GM18505 (cell line): ENCODE results near the gene MLC1.
"Not testable (repeated sequence)": the region's sequence is repeated elsewhere in the genome, so short reads cannot be mapped to it uniquely, and the experiment has no call there.

Experiments used
- ATAC-seq: cut with Tn5 transposase; IDR thresholded peaks from one replicate; pipeline ENCODE4 v1.9.1; 2021; ENCODE audit not compliant: unreplicated experiment
- POLR2A ChIP-seq: IDR thresholded peaks from 4 replicates; pipeline ENCODE4 v1.6.1; 2011; ENCODE audit warnings: borderline replicate concordance; ENCODE audit not compliant: insufficient read depth, insufficient read length; ENCODE audit errors: extremely low read depth

The MLC1 gene

DNA sequence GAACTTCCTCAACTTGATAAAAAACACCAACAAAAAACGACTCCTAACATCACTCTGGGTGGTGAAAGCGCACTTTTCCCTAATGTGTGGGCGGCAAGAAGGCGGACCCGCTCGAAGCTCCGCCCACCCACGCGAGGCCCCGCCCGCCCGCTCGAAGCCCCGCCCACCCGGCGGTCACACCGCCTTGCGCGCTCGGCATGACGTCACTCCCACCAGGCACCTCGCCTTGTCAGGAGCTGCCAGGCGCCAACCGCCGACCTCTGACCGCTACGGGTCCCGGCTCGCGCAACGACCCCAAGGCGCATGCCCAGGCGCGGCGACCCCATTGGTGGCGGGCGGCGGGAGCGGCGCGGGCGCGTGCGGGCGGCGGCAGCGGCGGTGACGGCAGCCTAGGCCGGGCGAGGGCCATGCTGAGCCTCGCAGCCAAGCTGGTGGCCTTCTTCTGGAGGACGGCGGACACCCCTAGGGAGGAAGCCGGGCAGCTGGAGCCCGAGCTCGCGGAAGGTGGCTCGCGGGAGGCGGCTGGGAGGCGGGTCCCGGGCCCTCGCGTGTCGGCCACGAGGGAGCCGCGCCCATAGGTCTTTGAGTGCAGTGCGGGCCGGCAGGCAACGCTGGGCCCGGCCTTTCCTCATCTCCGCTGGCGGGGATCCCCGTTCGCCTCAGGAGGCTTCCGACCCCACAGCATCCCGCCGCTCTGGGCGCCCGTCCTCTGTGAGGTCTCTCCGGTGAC is 4.6 kb upstream of the MLC1 start, which contains the start of gene MOV10L1:
Gene MOV10L1, plus strand, starts transcription at position 325 of the 730 bp plus-strand sequence. Its CDS starts 83 bp downstream, at position 408.
- ATAC-seq: no peak
- no peak for TF ChIP-seq POLR2A

DNA sequence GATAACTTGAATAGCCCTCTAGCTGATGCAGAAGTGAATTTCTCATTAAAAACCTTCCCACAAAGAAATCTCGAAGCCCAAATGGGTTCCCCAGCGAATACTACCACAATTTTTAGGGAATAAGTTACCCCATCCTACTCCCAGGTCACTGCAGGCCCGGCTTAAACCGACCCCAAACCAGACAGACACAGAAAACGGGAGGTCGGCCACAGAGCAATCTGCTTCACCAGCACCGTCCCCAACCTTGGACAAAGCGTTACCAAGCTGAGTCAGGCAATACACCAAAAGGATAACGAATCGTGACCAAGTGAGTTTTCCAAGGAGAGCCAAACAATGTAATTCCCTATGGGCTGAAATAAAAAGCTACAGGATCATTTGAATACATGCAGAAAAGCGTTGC is 4.0 kb upstream of the MLC1 start:
- TF ChIP-seq POLR2A: no peak
- no peak for ATAC-seq

DNA sequence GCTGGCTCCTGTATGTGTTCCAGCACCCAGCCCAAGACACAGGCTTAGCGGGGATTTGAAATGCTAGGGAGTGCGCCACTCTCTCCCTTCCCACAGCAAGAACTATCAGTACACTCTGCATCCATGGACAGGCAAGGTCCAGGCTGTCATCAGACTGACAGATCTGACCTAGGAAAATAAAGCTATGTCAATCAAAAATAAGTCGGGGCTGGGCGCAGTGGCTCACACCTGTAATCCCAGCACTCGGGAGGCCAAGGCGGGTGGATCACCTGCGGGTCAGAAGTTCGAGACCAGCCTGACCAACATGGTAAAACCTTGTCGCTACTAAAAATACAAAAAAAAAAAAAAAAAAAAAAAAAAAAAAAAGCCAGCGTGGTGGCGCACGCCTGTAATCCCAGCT is 2.9 kb upstream of the MLC1 start:
- TF ChIP-seq POLR2A: no peak
- no peak for ATAC-seq

DNA sequence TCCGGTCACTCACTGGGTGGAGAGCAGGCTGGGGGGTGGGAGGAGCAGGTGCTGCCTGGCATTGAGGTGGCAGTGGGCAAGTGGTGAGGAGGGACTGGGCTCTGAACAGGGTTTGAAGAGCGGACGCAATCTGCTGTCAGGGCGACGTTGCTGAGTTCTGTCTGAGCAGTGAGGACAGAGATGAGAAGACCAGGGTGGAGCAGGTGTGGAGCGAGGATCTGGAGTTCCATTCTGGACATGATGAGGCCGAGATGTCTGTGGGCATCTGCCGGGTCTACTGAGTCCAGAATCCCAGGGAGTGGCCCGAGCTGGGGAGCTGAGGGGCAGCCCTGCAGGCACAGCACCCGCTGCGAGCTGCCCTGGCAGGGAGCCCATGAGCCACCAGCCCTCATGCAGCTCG is 2.4 kb upstream of the MLC1 start:
- no peak for ATAC-seq
- no peak for TF ChIP-seq POLR2A

DNA sequence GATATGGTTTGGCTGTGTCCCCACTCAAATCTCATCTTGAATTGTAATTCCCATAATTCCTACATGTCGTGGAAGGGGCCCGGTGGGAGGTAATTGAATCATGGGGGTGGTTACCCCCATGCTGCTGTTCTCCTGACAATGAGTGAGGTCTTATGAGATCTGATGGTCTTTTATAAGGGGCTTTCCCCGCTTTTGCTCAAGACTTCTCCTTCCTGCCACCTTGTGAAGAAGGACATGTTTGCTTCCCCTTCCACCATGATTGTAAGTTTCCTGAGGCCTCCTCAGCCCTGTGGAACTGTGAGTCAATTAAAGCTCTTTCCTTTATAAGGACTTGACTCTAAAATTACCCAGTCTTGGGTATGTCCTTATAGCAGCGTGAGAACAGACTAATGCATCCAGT is 1.7 kb upstream of the MLC1 start:
- ATAC-seq: not testable (repeated sequence)

DNA sequence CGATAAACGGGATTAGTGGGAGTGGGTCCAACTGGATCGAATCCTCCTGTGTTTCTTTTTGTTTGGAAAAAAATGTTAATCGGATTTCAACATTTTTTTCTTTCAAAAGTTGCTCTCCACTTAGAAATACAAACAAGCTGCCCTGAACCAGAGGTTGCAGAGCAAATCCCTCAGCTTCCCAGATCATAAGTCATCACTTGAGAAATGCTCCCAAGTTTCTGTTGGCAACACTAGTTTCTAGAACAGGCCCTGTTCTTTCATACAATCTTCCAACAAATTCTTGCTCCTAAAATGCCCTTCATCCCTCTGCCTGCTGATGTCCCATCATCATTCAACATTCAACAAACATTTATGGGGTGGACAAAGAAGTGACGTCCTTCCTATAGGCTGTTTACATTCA is 1.3 kb upstream of the MLC1 start:
- ATAC-seq: no peak
- no peak for TF ChIP-seq POLR2A

DNA sequence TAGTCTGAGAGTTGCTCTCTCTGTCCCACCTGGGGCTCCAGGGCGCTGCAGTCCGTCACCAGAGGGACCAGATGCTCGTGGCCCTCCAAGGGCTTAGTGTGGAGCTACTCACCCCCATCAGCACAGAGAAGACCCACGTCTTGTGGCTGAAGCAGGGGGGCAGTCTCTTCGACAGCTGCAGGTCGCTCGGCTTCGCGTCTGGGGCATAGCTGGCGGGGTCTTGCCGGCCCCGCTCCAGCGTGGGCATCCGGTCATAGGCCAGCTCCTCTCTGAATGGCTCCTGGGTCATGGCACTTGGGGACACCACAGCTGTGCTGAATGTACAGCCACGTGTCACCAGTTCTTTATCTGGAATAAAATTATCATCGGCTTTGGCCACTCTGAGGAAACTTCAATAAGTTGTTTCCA is 608 bp downstream of the MLC1 start:
- TF ChIP-seq POLR2A: no peak
- ATAC-seq: no peak

DNA sequence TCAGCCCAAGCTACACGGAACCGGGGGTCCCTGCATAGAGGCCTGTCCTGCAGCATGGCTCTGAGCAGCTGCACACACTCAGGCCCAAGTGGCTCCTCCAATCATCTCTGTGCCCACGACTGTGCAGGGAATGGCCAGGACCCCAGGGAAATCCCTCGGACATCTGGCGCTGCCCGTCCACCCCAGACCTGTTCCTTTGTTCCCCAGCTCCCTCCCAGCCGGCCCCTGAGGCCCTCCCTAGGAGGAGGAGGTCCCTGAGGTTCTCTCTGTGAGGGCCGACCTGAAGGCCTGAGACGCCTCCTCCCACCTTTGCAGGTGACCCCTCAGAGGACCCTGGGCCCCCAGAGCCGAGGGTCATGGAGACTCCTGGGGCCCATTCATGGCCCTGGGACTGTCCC is 1.1 kb downstream of the MLC1 start:
- no peak for ATAC-seq
- no peak for TF ChIP-seq POLR2A

DNA sequence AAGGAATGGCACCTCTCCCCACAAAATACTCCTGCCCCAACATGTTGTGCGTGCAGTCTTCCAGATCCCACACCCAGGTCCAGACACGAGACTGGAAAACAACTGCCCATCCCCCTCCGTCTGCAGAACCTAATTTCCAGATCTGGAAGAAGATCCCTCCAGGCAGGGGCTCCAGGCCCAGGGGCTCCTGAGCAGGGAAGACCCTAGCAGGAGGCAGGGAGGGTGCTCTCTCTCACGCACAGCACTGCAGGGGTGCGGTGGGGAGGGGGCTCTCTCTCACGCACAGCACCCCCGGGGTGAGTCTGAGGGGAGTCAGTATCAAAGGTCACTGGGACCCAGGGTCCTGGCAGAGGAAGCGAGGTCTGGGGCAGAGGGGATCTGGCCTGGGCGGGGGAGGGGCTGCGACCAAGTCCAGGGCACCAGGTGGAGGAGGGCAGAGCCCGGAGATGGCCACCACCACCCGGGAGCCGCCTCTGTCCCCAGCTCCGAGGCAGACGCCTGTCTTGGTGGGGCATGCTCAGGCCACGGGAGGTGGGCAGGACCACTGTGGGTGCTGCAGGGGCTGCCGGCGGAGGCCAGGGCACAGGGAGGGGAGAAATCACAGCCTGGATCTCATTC is 1.7 kb downstream of the MLC1 start:
- no peak for TF ChIP-seq POLR2A
- no peak for ATAC-seq

DNA sequence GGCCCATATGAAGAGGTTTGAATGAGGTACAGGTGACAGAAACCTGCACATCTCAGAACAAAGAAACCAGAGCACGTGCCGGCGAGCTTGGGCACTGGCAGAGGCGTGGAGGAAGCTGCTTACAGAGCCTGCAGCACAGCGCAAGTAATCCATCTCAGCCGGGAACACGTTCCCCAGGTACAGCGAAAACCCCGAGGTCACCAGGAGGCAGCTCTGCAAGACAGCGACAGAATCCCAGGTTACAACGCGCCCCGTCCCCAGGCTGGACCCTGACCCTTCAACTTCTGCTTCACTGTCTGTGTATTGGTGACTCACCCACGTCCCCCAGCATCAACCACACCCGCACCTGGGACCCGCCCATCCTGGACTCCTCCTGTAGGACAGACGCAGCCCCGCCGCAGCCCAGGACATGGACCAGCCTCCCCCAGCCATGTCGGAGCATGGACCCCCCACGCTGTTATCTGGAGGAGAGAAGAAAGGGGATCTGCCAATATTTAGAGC is 2.2 kb downstream of the MLC1 start:
- TF ChIP-seq POLR2A: no peak
- ATAC-seq: no peak

DNA sequence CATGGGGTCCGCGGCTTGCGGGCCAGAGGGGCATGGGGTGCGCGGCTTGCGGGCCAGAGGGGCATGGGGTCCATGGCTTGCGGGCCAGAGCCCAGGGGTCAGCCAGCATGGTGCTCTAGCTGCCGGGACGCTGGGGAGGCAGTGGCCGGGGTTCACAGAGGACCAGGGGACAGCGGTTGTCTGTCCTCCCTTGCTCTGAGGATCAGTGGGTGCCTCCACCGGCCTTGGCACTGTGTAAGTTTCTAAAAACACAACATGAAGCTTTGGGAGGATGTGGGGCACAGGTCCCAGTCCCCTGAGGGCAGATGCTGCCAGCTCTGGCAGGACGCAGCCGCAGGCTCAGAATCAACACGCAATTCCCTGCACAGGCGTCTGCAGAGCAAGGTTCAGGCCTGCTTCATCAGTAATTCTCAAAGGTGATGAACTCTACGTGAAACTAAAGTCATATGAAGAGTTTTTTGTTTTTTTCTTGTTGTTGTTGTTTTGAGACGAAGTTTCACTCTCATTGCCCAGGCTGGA is 3.0 kb downstream of the MLC1 start:
- ATAC-seq: no peak

DNA sequence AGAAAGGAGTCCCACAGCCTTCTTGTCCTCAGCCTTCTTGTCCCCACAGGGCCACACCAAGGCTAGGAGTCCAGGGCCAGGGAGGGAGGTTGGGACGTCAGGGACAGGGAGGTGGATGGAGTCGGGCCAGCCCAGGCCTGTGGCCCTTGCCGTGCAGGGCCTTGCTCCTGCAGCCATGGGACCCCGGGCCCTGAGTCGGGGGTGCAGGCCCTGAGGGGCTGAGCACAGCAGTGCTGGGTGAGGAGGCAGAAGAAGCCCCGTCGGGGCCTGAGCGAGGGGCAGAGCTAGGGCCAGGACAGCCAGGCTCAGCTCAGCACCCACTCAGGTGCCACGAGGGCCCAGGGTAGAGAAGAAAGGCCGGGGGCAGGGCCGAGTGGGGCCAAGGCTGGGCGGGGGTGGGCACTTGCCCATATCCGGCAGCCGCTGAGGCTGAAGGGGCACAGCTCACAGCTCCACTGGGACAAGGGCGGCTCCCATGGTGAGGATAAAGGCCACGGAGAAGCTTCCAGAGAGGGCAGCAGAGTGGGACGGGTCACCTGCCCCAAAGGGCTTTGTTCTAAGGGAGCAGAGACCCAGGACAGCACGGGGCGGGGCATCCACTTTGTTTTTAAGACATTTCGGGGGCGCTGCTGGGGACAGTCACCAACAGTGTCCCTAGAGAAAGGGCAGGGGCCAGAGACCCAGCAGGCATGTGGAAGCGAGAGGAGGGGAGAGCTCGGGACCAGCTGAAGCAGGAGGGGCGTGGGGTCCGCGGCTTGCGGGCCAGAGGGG is 3.6 kb downstream of the MLC1 start:
- ATAC-seq: no peak
- TF ChIP-seq POLR2A: no peak

More for the DNA sequence above, 3.0 kb downstream of the MLC1 start:
- TF ChIP-seq POLR2A: no peak

DNA sequence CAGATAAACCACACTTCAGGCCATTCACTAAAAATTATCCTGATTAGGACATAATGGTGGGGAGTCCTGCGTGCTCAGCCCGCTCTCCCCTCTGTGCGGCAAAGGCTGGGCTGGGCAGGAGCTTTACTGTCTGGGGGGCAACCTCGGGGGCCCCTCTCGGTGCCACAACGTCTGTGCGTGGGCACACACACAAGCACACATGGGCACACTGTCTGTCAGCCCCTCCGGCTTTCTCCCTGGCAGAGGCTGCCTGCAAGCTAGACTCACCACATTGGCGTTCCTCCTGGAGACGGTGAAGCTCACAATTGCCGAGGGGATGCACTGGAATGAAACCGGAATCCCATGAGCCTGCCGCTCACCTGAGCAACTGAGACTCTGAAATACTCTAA is 5.2 kb downstream of the MLC1 start:
- no peak for ATAC-seq
- TF ChIP-seq POLR2A: no peak

DNA sequence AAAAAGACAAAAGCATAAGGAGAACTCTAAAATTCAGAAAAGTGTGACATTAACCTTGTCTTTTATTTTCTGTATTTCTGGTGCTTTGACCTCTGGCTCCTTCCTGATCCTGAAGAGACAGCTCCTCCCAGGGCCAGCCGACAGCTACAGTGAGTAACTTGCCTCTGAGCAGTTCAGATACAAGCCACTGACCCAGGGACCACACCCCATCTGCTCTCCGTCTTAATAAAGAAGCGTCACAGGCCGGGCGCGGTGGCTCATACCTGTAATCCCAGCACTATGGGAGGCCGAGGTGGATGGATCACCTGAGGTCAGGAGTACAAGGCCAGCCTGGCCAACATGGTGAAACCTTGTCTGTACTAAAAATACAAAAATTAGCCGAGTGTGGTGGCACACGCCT is 6.5 kb downstream of the MLC1 start:
- TF ChIP-seq POLR2A: no peak
- no peak for ATAC-seq

DNA sequence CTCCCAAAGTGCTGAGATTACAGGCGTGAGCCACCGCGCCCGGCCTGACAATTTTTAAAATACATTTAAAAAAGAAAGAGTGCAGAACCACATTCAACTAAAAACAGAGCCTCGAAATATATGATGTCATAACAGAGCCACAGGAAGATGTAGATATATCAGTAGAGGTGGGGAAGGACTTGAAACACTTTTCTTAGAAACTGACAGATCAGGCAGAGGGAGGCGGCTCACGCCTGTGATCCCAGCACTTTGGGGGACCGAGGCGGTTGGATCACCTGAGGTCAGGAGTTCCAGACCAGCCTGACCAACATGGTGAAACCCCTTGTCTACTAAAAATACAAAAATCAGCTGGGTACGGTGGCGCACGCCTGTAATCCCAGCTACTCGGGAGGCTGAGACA is 7.0 kb downstream of the MLC1 start:
- no peak for TF ChIP-seq POLR2A
- ATAC-seq: no peak
